NCI-H526 (cell line): Measurements from ENCODE around the gene MSX1.
"Not testable (repeated sequence)": the region's sequence is repeated elsewhere in the genome, so short reads cannot be mapped to it uniquely, and the experiment has no call there.

Source experiments
- DNase-seq, 2 experiments: peaks; one replicate each; lab custom pipeline; 2025; lab: John Stamatoyannopoulos, UW

Gene MSX1

GRCh38 chr4:4859325-4859798 lies at the start of gene MSX1:
TSS of gene MSX1 (plus strand) at chr4:4859665. CDS start at chr4:4859900, 235 bp downstream.
- DNase-seq = peak; percentile 69 to 96

- DNase-seq = no peak
Observed at GRCh38 chr4:4810092-4810774, 49.2 kb upstream of the MSX1 start.

GRCh38 chr4:4810778-4811177 lies 48.7 kb upstream of the MSX1 start:
- no peak for DNase-seq

- DNase-seq = no peak
Observed at GRCh38 chr4:4812145-4812794, 47.2 kb upstream of the MSX1 start.

GRCh38 chr4:4818415-4819212 lies 40.9 kb upstream of the MSX1 start:
- DNase-seq = no peak

GRCh38 chr4:4819213-4819606 lies 40.3 kb upstream of the MSX1 start:
- no peak for DNase-seq

GRCh38 chr4:4820261-4820660 lies 39.2 kb upstream of the MSX1 start:
- no peak for DNase-seq

- DNase-seq = no peak
Observed at GRCh38 chr4:4820739-4821138, 38.7 kb upstream of the MSX1 start.

GRCh38 chr4:4821577-4821976 lies 37.9 kb upstream of the MSX1 start:
- no peak for DNase-seq

GRCh38 chr4:4822286-4822685 lies 37.2 kb upstream of the MSX1 start:
- not testable (repeated sequence) for DNase-seq

- no peak for DNase-seq
Observed at GRCh38 chr4:4823621-4824162, 35.8 kb upstream of the MSX1 start.

- no peak for DNase-seq
Observed at GRCh38 chr4:4824232-4824631, 35.2 kb upstream of the MSX1 start.

GRCh38 chr4:4825431-4825830 lies 34.0 kb upstream of the MSX1 start:
- no peak for DNase-seq

- no peak for DNase-seq
Observed at GRCh38 chr4:4829837-4830236, 29.6 kb upstream of the MSX1 start.

GRCh38 chr4:4831266-4831665 lies 28.2 kb upstream of the MSX1 start:
- no peak for DNase-seq

GRCh38 chr4:4831825-4832224 lies 27.6 kb upstream of the MSX1 start:
- no peak for DNase-seq

GRCh38 chr4:4836044-4836443 lies 23.4 kb upstream of the MSX1 start:
- no peak for DNase-seq

- no peak for DNase-seq
Observed at GRCh38 chr4:4837316-4837715, 22.1 kb upstream of the MSX1 start.

- peak in 1 of 2 experiments; percentile 49 for DNase-seq
Observed at GRCh38 chr4:4838051-4838935, 21.2 kb upstream of the MSX1 start.

- peak in 1 of 2 experiments; percentile 18 for DNase-seq
Observed at GRCh38 chr4:4838936-4839810, 20.3 kb upstream of the MSX1 start.
